Measurements from ENCODE around the gene ZNF724.

The ZNF724 gene

GRCh38 chr19:23222998-23223652 is 27.1 kb downstream of the ZNF724 start:
- no peak for DNase-seq

DNA sequence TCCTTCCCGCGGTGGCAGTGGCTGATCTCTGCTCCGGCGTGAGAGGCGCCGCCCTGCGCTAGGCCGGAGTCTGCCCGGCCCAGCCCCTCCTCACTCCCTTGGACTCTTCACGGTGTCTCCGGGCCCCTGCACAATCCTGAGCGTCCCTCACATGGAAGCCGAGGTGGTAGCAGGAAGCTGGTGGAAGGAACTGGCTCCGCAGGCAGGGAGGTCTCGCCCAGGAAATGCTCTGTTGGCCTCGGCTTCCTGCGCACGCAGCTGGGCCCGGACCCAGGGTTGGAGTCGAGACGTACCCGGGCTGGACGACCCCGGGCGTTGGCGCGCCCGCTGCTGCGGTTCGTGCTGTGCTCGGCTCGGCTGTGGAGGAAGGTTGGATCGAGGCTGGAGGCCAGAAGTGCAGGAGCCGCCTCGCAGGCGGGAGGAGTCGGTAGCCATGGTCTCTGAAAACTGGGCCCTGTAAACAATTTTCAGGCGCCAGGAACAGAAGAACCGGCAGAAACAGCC is 46.3 kb downstream of the ZNF724 start:
- DNase-seq: no peak

DNA sequence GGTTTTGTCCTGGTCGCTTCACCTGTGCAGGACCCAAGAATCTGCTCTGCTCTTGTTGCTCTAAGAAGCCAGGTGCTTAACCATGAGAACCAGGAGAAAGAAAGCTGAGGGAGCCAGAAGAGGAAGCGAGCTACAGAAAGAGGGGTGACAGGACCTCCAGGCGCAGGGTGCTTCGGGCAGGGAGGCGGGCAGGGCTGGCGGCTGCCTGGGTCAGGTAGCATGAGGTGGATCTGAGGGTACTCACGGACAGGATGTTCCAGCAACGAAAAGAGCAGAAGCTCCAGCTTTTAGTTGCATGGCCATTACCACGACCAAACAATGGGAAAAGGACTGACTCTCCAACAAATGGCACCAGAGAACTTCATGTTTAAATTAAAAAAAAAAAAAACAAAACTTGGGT is 59.9 kb downstream of the ZNF724 start:
- no peak for DNase-seq

- DNase-seq: no peak
Observed at GRCh38 chr19:23183251-23183650, 66.9 kb downstream of the ZNF724 start.

All from fibroblast of skin of right biceps (primary cell).